Uterus (tissue), 4 donors: ENCODE data around the gene PRKAA2. TPM values are rescaled to one million over a fixed set of nuclear protein-coding genes. Genes with fewer than 3 reads are reported as not detected.

Experiments
- DNase-seq, 2 donors: peaks; one replicate each; pipeline ENCODE4 v3.0.0-alpha.2; 2019 to 2020
- H3K27ac ChIP-seq, 2 donors: fragments of 200-600 bp; sonication (generic); 1 replicate in 1 of 2; 2 replicates in 1 of 2; pipeline ENCODE4 v1.5.1; 2016 to 2018
- H3K27me3 ChIP-seq, 2 donors: fragments of 200-600 bp; sonication (generic); one replicate each; pipeline ENCODE4 v1.5.1; 2018 to 2019; ENCODE audit warnings: control low read depth in 1 of 2
- H3K36me3 ChIP-seq, 2 donors: fragments of 200-600 bp; sonication (generic); one replicate each; pipeline ENCODE4 v1.5.1; 2019; ENCODE audit warnings: control low read depth in 1 of 2
- H3K4me1 ChIP-seq, 2 donors: fragments of 200-600 bp; sonication (generic); one replicate each; pipeline ENCODE4 v1.5.1; 2018 to 2019; ENCODE audit warnings: control low read depth in 1 of 2
- H3K4me3 ChIP-seq, 2 donors: fragments of 200-600 bp; sonication (generic); 1 replicate in 1 of 2; 2 replicates in 1 of 2; pipeline ENCODE4 v1.5.1; 2018 to 2019; ENCODE audit warnings: mild to moderate bottlenecking in 1 of 2
- H3K9me3 ChIP-seq, 2 donors: fragments of 200-600 bp; sonication (generic); one replicate each; pipeline ENCODE4 v1.5.1; 2019; ENCODE audit warnings: control low read depth in 1 of 2
- CTCF ChIP-seq, 4 experiments: fragments of 200-600 bp in 2 of 4; fragments of 450-650 bp in 2 of 4; sonication (generic) in 2 of 4; IDR thresholded peaks; one replicate each; pipeline ENCODE4 v1.5.1; 2016 to 2019; ENCODE audit warnings: antibody characterized with exemption in 4 of 4, mild to moderate bottlenecking in 2 of 4, moderate library complexity in 1 of 4
- POLR2A ChIP-seq, 2 donors: fragments of 450-650 bp; IDR thresholded peaks; one replicate each; pipeline ENCODE4 v1.6.1; 2016; ENCODE audit warnings: antibody characterized with exemption in 2 of 2, mild to moderate bottlenecking in 1 of 2, moderate library complexity in 1 of 2
- intact Hi-C: fragments of 100-400 bp; cut with DNase I; formaldehyde crosslinking; loops from one replicate; pipeline ENCODE4 v1.15.1; 2023; ENCODE audit warnings: low total_unique reads
- total RNA-seq, 4 donors: library from RNA; depleted of rRNA in 3 of 4; stranded (reverse); fragments of >200 nt in 3 of 4; gene quantifications; one replicate each; pipeline versions ENCODE4 v1.1.0 to v1.2.4, GENCODE V29; 2014 to 2023
- donor health status: DM: yes; HTN: yes; CAD: no.

The PRKAA2 gene
- total RNA-seq, 4 donors from 2014 or later, result 2.8 to 10.0 (median 7.4) TPM

- no peaks in the 10 kb centered on the region for H3K4me1 ChIP-seq
- TF ChIP-seq POLR2A (IDR thresholded peaks at IDR 0.05) (no peak), CTCF (IDR thresholded peaks at IDR 0.05) (no peak)
- H3K36me3 ChIP-seq, result no peaks in the 10 kb centered on the region
- H3K9me3 ChIP-seq, result no peaks in the 10 kb centered on the region
- intact Hi-C loops, result no loop called here
- H3K4me3 ChIP-seq, result no peak overlapping the region
- no peak for DNase-seq
- no peak overlapping the region for H3K27ac ChIP-seq
- no peaks in the 10 kb centered on the region for H3K27me3 ChIP-seq
Observed at GRCh38 chr1:56710646-56711045, 65.5 kb downstream of the PRKAA2 start.

- H3K27me3 ChIP-seq, result no peaks in the 10 kb centered on the region
- no peaks in the 10 kb centered on the region for H3K9me3 ChIP-seq
- H3K36me3 ChIP-seq, result no peaks in the 10 kb centered on the region
- TF ChIP-seq POLR2A (IDR thresholded peaks at IDR 0.05) (no peak), CTCF (IDR thresholded peaks at IDR 0.05) (no peak)
- H3K27ac ChIP-seq, result no peak overlapping the region
- DNase-seq, result no peak
- H3K4me3 ChIP-seq, result no peak overlapping the region
- H3K4me1 ChIP-seq, result no peaks in the 10 kb centered on the region
- intact Hi-C loops, result no loop called here
Observed at GRCh38 chr1:56712150-56712549, 67.0 kb downstream of the PRKAA2 start.

GRCh38 chr1:56713112-56713511 lies 68.0 kb downstream of the PRKAA2 start:
- intact Hi-C loops, result no loop called here
- H3K27me3 ChIP-seq, result no peaks in the 10 kb centered on the region
- TF ChIP-seq CTCF (IDR thresholded peaks at IDR 0.05) (no peak), POLR2A (IDR thresholded peaks at IDR 0.05) (no peak)

GRCh38 chr1:56715156-56715555 lies 70.0 kb downstream of the PRKAA2 start:
- no peaks in the 10 kb centered on the region for H3K36me3 ChIP-seq

More at GRCh38 chr1:56713112-56713511, 68.0 kb downstream of the PRKAA2 start:
- H3K9me3 ChIP-seq, result no peaks in the 10 kb centered on the region
- H3K27ac ChIP-seq, result no peak overlapping the region
- DNase-seq, result no peak
- no peak overlapping the region for H3K4me3 ChIP-seq
- no peaks in the 10 kb centered on the region for H3K4me1 ChIP-seq
- H3K36me3 ChIP-seq, result no peaks in the 10 kb centered on the region

GRCh38 chr1:56719171-56719570 lies 74.1 kb downstream of the PRKAA2 start:
- Histone ChIP-seq H3K36me3 (no peaks in the 10 kb centered on the region), H3K27ac (no peak overlapping the region)
- intact Hi-C loops, result no loop called here

More at GRCh38 chr1:56715156-56715555, 70.0 kb downstream of the PRKAA2 start:
- H3K27me3 ChIP-seq, result no peaks in the 10 kb centered on the region
- no peak overlapping the region for H3K27ac ChIP-seq
- no peak for TF ChIP-seq POLR2A (IDR thresholded peaks at IDR 0.05)
- no peak for TF ChIP-seq CTCF (IDR thresholded peaks at IDR 0.05)
- intact Hi-C loops, result no loop called here
- no peak overlapping the region for H3K4me3 ChIP-seq
- no peaks in the 10 kb centered on the region for H3K9me3 ChIP-seq
- no peaks in the 10 kb centered on the region for H3K4me1 ChIP-seq
- no peak for DNase-seq

More at GRCh38 chr1:56719171-56719570, 74.1 kb downstream of the PRKAA2 start:
- no peak overlapping the region for H3K4me3 ChIP-seq
- no peaks in the 10 kb centered on the region for H3K27me3 ChIP-seq
- no peak for TF ChIP-seq CTCF (IDR thresholded peaks at IDR 0.05)
- no peak for TF ChIP-seq POLR2A (IDR thresholded peaks at IDR 0.05)
- no peaks in the 10 kb centered on the region for H3K4me1 ChIP-seq
- H3K9me3 ChIP-seq, result no peaks in the 10 kb centered on the region
- DNase-seq, result no peak
